GM19238 (cell line): ENCODE data around the gene CWC22.
"Not testable (repeated sequence)": the region's sequence is repeated elsewhere in the genome, so short reads cannot be mapped to it uniquely, and the experiment has no call there.

Experiments
- DNase-seq: peaks from one replicate; pipeline ENCODE4 v3.0.0; 2011; ENCODE audit warnings: low spot score; ENCODE audit not compliant: insufficient read length

CWC22 gene

GRCh38 chr2:180006781-180007579 lies at the start of gene CWC22:
TSS of gene CWC22 (minus strand) at chr2:180007297. CDS start at chr2:179993341, 13,956 bp downstream.
- DNase-seq, result peak; percentile 36

- DNase-seq, result no peak
Observed at GRCh38 chr2:180056367-180057118, 49.4 kb upstream of the CWC22 start.

DNA sequence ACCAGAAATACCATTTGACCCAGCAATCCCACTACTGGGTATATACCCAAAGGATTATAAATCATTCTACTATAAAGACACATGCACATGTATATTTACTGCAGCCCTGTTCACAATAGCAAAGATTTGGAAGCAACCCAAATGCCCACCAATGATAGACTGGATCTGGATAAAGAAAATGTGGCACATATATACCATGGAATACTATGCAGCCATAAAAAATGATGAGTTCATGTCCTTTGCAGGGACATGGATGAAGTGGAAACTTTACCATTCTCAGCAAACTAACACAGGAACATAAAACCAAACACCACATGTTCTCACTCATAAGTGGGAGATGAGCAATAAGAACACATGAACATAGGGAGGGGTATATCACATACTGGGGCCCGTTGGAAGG lies 47.5 kb upstream of the CWC22 start:
- not testable (repeated sequence) for DNase-seq

- DNase-seq, result no peak
Observed at GRCh38 chr2:180050246-180050645, 43.1 kb upstream of the CWC22 start.

- DNase-seq, result no peak
Observed at GRCh38 chr2:180048251-180048650, 41.2 kb upstream of the CWC22 start.

DNA sequence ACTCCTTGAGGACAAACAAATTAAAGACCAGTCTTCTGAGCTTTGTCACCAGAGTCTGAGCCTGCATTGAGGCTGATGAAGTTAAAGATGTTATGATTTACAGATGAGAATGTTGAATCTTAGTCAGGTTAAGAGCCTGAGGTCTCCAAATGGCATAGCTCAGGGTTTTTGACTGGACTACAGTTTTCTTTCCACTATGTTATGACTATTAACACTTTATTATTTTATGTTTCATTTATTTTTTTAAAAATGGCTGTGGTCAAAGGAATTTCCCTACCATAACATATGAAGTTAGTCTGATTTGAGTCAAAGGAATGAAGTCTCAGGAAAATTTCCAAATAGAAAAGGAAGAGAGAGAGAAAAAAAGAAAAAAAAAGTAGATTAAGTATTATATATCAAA lies 39.7 kb upstream of the CWC22 start:
- no peak for DNase-seq

DNA sequence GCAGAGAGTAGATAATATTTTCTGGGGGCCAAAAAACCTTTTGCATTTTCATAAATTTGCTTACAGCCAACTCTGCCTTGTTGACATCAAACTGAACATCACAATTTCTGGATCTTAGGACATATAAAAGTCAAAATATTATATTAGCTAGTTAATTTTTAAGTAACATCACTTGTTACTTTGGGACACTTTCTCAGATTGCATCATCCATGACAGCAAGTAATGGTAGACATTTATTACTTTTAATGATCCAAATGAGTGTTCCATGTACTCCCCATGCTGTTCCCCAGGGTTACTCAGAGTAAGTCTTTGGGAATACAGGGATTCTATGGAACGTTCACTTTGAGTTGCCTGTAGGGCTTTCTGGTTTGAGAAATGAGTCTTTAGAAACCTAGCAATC lies 39.1 kb upstream of the CWC22 start:
- no peak for DNase-seq

GRCh38 chr2:180040146-180040925 lies 33.2 kb upstream of the CWC22 start:
- DNase-seq, result no peak

DNA sequence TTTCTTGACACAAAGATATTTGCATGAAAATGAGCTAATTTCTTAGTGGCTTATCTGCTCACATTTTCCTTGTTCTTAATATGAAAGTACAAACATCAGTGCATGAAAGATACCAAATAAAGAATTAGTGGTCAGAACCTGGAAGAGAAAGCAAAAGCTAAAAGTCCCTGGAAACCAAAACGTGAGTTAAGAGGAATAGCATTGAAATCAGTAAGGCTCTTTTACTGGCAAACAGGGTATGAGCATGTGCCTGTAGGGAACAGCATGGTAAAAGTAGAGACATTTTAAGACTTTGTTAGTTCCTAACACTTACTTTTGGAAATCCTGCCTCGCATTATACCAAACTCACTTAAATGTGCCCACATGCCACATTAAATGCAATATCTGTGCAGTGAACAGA lies 31.9 kb upstream of the CWC22 start:
- DNase-seq, result no peak

DNA sequence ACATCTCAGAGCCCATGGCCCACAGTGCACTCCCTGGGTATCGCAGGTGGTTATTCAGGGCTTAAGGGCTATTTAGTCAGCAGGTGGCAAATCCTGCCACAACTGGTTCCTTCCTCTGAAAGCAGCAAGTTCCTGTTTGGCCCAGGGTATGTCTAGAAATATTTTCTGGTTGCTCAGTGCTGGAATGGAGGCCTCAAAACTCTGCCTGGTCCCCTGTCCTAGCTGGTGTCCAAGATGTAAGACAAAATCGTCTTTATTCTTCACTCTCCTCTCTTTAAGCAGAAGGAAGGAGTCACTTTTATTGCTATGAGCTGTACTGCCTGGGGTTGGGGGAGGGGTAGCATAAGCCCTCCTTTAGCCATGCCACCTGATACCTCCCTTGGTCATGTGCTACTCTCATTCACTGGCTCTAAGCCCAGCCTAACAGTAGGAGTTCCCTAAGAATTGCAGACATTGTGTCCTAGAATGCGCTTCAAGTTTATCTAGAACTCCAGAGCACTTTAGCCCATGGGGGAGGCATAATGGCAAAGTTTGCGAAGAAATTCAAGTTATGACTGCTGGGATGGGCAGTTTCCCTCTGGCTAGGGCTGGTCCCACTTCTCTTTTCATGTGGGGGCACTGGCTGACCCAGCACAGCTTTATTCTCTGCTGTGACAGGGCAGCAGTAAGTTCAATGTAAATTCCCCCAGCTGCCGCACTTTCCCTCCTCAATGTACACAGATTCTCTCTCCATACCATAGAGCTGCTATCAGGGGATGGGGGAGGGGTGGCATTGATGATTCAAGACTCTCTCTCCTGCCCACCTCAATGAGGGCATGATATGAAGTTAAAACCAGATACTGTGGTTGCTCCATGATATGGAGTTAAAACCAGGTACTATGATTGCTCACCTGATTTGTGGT lies 27.1 kb upstream of the CWC22 start:
- no peak for DNase-seq

GRCh38 chr2:180029575-180029974 lies 22.5 kb upstream of the CWC22 start:
- no peak for DNase-seq

DNA sequence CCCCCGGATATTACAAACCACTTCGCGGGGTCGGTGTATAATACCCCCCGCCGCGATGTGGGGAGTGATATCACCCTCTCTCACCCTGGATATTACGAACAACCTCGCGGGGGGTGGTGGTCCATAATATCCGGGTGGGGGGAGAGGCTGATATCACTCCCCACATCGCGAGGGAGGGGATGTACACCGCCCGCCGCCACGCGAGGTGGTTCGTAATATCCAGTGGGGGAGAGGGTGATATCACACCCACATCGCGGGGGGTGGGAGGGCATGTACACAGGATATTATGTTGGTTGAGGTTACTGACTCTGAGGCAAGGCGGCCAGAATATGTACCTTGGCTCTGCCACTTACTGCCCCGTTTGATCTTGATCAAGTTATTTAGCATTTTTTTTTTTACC lies 14.8 kb upstream of the CWC22 start:
- DNase-seq, result no peak

DNA sequence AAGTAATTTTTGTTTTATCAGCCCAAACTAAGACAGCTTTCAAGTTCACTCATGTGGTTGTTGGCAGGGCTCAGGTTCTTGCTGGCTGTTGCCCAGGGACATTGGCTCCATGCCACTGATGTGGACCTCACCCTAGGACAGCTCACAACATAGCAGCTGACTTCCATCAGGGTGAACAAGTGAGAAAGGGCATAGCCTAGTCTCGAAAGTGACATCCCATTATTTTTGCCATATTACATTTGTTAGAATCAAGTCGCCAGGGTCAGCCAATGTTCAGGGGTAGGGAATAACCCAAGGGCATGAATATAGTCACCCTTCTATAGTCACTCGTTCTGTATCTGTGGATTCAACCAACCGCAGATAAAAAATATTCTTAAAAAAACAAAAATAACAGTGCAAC lies 10.7 kb upstream of the CWC22 start:
- no peak for DNase-seq

- DNase-seq, result no peak
Observed at GRCh38 chr2:180016937-180017336, 9.8 kb upstream of the CWC22 start.

DNA sequence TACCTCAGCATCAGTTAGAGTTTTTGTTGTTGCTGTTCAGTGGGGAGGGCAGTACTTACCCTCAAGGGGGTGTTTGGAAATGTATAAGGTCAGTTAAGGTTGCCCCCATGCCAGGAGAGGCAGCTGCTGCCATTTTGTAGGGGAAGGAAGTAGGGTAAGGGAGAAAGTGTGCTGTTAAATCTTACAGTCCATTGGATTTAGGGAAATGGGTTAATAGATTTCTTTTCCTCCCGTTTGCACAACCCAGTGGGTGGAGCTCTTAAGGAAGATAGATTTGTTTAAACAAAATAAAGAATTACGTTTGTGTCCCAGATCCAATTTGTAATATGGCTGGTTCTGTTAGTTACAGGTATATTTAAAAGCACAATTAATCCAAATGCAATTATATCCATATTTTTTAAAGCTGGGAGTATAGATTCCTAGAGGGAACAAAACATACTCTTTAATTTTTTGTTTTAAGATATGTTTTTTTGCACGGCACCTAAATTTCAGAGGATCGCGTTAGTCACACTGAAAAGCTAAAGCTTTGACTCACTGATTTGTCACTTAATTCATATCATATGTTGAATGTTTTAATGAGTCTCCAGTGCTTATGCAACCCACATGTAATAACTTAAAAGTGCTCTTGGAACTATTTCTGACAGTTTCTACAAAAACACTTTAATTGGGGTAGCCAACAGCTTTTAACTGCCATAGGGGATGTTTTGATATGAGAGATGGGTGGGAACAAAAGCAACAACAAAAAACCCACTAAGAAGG lies 9.0 kb upstream of the CWC22 start:
- DNase-seq, result no peak

DNA sequence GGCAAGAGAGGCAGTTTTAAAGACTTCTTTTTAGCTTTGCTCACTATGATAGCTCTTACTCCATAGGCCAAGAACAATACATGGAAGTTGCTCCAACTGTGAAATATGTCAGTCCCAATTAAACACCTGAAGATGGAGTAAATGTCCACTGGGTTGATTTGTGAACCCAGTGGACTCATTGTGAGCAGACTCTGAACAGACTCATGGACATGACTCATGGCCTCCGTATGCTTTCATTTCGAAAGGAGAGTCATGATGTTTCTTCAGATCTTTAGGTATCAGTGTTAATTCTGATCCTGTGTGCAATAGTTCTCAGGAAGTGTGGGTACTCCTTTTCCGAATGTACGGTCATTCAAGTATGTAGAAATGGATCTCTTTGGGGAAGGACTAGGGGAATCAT lies 5.4 kb upstream of the CWC22 start:
- no peak for DNase-seq

DNA sequence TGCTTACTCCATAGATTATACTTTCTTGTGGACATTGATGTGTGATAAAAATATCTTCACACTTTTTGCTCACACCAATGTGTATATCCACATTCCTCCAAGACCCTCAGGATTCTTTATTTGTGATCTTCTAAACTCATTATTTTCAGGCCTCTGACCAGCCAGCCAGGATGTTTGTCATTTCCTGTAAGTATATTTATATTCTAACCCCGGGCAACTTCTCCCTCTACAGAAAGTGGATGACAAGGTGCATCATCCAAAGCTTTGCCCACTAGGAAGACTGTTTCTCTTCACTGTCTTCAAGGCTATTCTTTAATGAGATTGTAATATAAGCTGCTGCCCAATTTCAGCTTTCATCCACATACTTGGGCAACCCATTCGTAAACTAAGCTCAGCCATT lies 3.6 kb upstream of the CWC22 start:
- DNase-seq, result no peak

DNA sequence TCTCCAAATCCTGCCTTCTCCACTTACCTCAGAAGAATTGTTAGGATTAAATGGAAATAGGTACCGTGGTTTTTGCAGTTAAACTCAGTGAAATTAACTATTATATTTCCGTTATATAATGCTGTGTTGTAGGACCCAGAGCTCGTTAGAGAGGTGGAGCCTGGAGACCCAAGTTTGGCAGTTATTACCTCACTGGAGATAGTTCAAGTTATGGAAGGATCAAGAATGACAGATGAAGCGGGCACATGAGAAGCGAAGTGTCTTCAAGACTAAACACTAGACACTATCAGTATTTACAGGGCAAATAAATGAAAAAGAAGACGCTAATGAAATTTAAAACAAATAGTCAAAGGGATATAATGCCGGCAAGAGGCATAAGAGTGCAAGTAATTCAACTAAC lies 866 bp downstream of the CWC22 start:
- DNase-seq, result no peak

GRCh38 chr2:180005465-180005864 lies 1.6 kb downstream of the CWC22 start:
- not testable (repeated sequence) for DNase-seq

GRCh38 chr2:180004731-180005130 lies 2.4 kb downstream of the CWC22 start:
- DNase-seq, result no peak
